H1 (cell line): Measurements from ENCODE around the gene ABCF3. TPM values are rescaled to one million over a fixed set of nuclear protein-coding genes. Genes with fewer than 3 reads are reported as not detected.

Experiments
- CBX8 ChIP-seq: fragments of 300-800, 300-1000 bp; sonication (generic); IDR thresholded peaks from 2 replicates; pipeline ENCODE4 v1.7.1; 2016; ENCODE audit warnings: low read depth, low read length, borderline replicate concordance
- USF2 ChIP-seq: IDR thresholded peaks from 2 replicates; pipeline ENCODE4 v1.6.1; 2011; ENCODE audit warnings: low read length, improper control_type of control experiment
- polyA plus RNA-seq, 7 experiments: library from polyadenylated mRNA; depleted of rRNA in 3 of 7; stranded (reverse) in 5 of 7; unstranded in 2 of 7; fragments of >200 nt in 5 of 7; fragments of 200-250 nt in 2 of 7; gene quantifications; 1 replicate in 5 of 7; 2 replicates in 1 of 7; 4 replicates in 1 of 7; pipeline versions ENCODE4 v1.2.1 to v1.2.3, GENCODE V29; 2011 to 2013; ENCODE audit warnings: missing spikeins in 2 of 7, mixed read lengths in 2 of 7
- total RNA-seq: library from RNA; stranded (reverse); fragmentation: NEBNext Ultra II Directional; extraction: Animal tissue kit (Norgen Biotek cat#: 25700); gene quantifications from 2 replicates; pipeline ENCODE4 v1.2.1, GENCODE V29; 2021

ABCF3 gene
- total and polyA plus RNA-seq, 2 of the 8 experiments (the other 6 are each of a cell fraction or from before 2014, with no cell fraction given), result 51.6 to 57.8 TPM

GRCh38 chr3:184174284-184174645 lies 11.7 kb upstream of the ABCF3 start (continued):
- TF ChIP-seq USF2 (no peak), CBX8 (no peak)
- TF ChIP-seq, all 59 proteins: peak for 0
